GM21737 (cell line): Measurements from ENCODE around the gene ARMC5.
A peak's percentile ranks its signal among the peaks of the same experiment; 100 is the strongest.
"Not testable (repeated sequence)": the region's sequence is repeated elsewhere in the genome, so short reads cannot be mapped to it uniquely, and the experiment has no call there.

Experiments used
- ATAC-seq: cut with Tn5 transposase; IDR thresholded peaks from one replicate; pipeline ENCODE4 v1.9.1; 2021; ENCODE audit warnings: mild to moderate bottlenecking, moderate library complexity; ENCODE audit not compliant: unreplicated experiment

Gene ARMC5

DNA sequence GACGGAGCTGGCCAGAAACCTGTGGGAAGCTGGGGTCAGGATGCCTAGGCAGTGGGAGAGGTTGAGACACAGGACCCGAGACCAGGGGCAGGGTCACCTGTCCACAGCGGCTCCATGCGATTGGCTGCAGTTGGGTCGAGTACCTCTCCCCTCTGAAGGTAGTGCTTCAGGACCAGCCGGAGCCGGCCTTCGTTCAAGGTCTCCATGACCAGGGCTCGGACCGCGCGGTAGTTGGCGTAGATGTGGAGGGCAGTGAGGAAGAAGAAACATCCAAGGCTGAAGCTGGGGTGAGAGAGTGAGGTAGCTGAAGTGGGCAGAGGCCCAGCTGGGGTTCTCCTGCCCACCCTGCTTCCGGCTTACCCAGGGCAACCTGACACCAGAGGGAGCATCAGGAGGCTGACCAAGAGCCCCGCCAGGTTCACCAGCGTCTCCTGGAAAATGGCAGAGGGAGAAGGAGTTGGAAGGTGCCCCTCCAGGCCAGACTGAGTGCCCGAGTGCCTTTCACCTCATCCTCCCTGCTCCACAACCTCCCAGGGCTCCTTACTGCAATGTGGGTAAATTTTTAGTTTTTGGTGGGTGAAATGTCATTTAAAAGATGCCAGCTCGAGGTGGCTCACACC lies 34.3 kb downstream of the ARMC5 start:
- ATAC-seq, result no peak

DNA sequence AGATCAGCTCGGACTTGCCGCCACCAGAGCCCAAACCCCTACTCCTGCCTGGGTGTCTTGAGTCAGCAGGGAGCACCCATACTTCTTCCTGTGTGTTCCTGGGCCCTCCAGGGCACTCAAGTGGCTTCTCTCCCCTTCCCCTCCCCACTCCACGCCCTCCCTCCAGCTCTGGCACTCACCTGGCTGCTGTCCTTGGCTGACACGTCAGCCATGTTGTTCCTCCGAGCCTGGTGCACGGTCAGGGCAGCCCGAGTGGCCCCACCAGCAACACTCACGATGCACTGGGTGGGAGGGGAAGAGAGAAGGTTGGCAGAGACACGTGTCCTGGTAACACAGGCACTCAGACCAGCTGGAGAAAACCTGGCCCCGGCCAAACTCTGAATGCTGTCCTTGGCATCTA lies 37.4 kb downstream of the ARMC5 start:
- no peak for ATAC-seq

DNA sequence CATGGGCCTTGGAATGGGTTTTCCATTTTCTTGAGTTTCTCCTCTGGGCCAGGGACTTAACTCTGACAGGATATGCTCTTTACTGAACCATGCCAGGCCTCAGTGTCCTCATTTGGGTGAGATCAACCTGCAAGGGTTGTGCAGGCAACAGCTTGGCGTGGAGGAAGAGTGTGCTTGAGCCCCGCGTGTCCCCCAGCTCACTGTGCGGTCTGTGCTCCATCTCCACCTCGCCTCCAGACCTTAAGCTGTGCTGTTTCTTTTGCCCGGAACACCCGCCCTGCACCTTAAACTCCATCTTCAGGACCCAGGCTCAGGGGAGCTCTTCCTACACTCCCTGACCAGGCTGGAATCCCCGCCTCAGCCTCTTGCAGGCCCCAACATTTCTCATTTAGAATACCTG lies 39.2 kb downstream of the ARMC5 start:
- ATAC-seq, result no peak

DNA sequence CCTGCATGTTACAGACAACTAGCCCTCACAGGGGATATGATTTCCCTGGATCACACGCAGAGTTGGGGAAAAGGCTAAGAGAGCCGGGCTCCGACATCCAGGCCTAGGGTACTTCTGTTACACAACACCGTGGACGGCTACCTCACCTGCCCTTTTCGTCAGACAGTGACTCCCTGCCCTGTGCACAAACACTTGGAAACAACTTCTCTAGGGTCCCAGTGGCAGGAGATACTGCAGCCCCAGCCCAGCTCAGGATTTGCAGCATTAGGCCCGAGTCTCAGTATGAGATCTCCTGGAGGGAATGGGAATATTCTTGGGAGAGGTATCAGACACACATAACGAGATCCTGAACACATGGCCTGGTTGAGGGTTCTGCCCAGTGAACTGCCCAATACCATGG lies 40.6 kb downstream of the ARMC5 start:
- ATAC-seq, result no peak

DNA sequence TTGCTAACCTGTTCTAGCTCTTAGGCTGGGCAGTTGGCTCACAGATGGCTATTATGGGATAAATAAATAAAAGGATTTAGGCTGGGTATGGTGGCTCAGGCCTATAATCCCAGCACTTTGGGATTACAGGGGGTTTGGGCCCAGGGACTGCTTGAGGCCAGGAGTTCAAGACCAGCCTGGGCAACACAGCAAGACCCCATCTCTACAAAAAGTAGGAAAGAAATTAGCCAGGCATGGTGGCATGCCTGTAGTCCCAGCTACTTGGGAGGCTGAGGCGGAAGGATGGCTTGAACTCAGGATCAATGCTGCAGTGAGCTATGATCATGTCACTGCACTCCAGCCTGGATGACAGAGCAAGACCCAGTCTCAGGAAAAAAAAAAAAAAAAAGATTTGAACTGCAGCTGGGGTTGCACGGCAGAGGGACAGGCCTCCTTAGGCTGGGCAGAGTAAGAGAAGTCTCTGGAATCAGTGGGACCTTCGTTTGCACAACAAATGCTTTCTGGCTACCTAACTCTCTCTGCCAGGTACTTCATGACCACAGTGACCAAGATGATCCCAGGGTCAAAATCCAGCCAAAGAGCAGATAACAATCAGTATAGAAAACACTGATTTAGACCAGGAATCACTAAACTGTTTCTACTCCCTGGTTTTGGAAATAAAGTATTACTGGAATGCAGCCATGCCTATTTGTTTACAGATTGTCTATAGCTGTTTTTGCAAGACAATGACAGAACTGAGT lies 42.1 kb downstream of the ARMC5 start:
- ATAC-seq, result no peak

DNA sequence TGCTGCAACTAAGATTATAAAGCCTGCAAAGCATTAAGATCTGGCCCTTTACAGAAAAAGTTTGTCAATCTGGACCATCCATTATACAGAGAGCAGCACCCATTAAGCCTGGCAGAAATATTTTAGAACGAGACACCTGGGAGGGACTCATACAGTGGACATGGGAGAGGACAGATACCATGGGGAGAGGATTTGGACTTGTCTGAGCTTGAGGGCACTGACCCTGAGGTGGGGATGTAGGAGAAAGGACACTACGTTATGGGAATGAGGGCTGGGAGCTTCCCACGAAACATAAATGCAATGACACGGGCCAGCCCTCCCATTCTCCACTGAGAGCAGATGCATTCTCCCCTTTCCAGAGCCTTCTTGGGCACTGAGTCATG lies 42.7 kb downstream of the ARMC5 start:
- no peak for ATAC-seq

DNA sequence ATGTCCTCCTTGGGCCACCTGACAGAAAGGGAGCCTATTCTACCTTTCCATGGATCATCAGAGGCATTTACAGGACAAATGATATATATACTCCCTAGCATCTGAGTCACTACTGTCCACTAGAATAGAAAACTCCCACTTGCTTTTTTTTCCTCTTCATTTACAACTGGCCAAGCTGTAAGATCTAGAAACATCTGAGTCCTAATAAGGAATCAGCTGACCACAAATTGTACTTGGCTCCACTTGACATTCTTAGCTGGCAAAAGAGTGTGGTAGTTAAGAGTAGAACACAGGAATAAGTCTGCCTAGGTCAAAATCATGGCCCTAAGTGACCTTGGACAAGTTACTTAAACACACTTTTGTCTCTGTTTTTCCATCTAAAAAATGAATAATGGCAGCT lies 43.7 kb downstream of the ARMC5 start:
- ATAC-seq, result no peak

DNA sequence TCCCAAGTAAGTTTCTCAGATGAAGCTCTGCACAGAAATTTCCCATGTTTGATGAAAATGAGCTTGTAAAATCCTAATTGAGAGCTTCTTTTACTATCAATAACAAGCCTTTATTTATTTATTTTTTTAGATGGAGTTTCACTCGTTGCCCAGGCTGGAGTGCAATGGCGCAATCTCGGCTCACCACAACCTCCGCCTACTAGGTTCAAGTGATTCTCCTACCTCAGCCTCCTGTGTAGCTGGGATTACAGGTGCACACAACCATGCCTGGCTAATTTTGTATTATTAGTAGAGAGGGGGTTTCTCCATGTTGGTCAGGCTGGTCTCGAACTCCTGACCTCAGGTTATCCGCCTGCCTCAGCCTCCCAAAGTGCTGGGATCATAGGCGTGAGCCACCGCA lies 44.3 kb downstream of the ARMC5 start:
- not testable (repeated sequence) for ATAC-seq

DNA sequence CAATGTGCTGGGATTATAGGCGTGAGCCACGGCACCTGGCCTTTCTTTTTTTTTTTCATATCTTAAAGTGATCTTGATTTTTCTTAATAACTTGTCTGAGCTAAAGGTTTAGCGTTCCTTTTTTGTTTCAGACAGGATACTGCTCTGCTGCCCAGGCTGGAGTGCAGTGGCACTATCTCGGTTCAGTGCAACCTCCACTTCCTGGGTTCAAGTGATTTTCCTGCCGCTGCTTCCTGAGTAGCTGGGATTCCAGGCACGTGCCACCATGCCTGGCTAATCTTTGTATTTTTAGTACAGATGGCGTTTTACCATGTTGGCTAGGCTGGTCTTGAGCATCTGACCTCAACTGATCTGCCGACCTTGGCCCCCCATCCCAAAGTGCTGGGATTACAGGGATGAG lies 44.9 kb downstream of the ARMC5 start:
- no peak for ATAC-seq

DNA sequence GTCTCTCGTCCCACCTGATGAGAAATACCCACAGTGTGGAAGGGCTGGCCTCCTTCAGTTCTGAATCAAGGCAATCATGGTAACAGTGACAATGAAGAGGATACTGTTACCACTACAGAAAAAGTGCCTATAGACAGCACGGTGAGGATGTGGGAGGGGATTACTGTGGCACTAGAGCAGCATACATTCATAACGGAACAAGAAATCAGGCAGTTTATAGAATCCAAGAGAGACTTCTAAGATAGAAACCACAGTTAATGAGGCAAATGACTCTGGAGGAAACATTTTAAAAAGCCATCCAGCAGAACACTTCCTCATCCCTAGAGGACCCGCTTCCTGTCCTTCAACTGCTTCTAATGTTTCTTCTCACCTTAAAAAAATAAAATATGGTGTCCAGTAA lies 46.2 kb downstream of the ARMC5 start:
- ATAC-seq, result peak; percentile 40

DNA sequence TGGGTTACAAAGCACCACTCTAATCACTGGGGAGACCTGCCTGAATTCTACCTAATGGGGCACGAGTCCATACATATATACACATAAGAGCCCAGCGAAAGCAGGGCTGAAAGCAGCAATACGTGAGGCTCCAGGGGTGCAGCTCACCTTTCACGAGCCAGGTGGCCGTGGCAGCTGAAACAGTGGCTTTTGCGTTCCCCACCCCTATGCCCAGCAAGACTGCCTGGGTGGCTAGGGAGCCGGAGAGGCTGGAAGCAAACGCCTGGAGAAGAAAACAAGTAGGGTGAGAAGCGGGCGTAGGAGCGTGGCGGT lies 48.3 kb downstream of the ARMC5 start:
- peak; percentile 15 for ATAC-seq

DNA sequence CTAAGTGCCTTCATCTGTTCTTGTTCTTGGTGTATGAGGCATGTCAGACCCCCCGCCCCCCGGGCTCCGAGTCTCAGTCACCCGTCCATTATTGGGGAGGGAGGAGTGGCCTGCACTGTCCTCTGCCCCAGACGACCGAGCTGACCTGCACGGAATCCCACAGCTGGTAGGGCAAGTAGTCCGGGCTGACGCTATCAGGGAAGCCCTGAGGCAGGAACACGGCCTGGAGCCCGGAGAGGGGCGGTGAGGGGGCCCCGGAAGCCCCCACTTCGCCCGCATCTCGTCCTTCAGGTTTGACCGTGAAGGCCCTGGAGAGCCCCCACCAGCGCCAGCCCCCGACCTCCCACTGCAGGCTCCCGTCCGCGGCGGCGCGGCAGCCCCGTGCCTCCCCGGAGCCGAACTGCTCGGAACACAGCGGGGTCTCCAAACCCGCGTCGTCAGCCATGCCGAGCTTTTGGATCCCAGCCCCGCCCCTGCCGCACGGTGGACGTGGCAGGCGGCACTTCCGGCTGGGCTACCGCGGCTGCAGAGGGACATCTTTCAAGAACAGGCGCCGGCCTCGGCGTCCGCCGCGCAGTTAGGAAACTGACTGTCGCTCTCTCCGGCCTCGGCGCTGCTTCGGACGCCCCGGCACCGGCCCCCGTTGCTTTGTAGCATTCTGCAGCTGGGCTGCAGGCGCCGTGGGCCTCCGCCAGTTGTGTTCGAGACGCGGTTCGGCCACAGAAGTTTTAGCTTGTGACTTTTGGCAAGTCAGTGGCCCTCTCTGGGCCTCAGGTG lies 48.8 kb downstream of the ARMC5 start, which contains the start of gene RUSF1:
Gene RUSF1 (minus strand): TSS at position 463 of the 777 bp plus-strand sequence. CDS start 18 bp downstream, at position 445.
- ATAC-seq, result peak; percentile 80

DNA sequence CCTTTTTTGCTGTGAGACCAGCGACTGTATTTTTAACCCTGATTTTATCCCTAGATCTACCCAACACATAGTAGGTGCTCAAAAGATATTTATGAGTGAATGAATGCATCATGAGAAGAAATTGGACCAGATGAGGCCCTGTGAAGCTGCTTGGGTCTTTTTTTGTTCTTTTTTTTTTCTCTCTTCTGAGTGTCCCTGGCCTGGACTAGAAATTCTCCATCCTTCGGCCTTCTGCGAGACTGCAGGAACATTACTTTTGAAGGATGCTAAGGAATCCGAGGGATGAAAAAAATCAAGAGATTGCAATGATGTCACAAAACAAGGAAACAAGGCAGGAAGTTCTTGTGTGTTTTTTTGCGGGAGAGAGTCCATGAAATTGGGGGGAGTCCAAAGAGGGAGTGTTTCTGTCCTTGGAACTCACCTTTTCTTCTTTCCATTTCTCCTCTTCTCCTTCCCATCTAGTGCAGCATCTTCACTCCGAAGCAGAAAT lies 49.5 kb downstream of the ARMC5 start:
- no peak for ATAC-seq

DNA sequence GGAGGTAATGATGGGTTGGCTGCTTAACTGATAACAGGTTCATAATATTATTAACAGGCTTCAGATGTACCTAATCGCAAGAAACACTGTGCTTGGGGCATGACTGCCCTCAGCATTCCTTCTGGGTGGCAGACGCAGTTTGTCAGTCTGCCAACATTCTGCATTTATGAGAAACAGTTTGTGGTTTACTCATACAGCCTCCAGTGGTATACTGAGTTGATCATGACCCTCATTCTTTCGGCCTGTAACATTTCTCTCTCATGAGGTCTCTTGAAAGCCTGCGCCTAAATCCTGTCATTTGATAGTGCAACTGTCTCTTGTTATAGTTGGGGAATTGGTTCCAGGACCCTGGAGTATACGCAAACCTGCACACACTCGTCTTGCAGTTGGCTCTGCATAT lies 53.8 kb downstream of the ARMC5 start:
- no peak for ATAC-seq

DNA sequence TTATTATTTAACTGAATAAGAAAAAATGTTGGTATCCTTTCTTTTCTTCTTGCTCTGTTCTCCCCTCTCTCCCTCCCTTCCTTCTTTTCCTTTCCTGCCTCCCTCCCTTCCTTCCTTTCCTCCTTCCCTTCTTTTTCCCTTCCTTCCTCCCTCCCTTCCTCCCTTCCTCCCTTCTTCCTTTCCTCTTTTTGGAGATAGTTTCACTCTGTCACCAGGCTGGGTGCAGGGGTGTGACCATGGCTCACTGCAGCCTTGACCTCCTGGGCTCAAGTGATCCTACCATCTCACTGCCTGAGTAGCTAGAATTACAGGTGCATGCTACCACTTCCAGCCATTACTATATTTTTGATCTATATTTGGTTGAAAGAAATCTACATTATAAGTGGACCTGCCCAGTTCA lies 54.6 kb downstream of the ARMC5 start:
- ATAC-seq, result no peak
